H1 (cell line): ENCODE results near the gene LTB4R. TPM values are rescaled to one million over a fixed set of nuclear protein-coding genes. Genes with fewer than 3 reads are reported as not detected.

ENCODE experiments used
- BACH1 ChIP-seq: IDR thresholded peaks from 2 replicates; pipeline ENCODE4 v1.6.1; 2012; ENCODE audit warnings: low read length, improper control_type of control experiment
- BCL11A ChIP-seq, 2 experiments: IDR thresholded peaks; one replicate each; pipeline ENCODE4 v1.6.1; 2011; ENCODE audit warnings: low read depth in 2 of 2, low read length in 2 of 2, mild to moderate bottlenecking in 2 of 2
- CBX5 ChIP-seq: fragments of 300-800, 300-1000 bp; sonication (generic); IDR thresholded peaks from 2 replicates; pipeline ENCODE4 v1.7.1; 2016; ENCODE audit warnings: antibody characterized with exemption, low read length, low read depth
- CEBPB ChIP-seq: IDR thresholded peaks from 2 replicates; pipeline ENCODE4 v1.6.1; 2012; ENCODE audit warnings: low read depth, low read length
- HDAC2 ChIP-seq, 2 experiments: fragments of 300-600 bp in 1 of 2; sonication (generic) in 1 of 2; IDR thresholded peaks; 2 replicates each; pipeline ENCODE4 v1.6.1; 2011 to 2012; ENCODE audit warnings: low read depth in 2 of 2, low read length in 2 of 2, mild to moderate bottlenecking in 2 of 2, moderate library complexity in 2 of 2, borderline replicate concordance in 1 of 2, inconsistent platforms in 1 of 2
- KDM4A ChIP-seq: IDR thresholded peaks from one replicate; pipeline ENCODE4 v1.7.1; 2012; ENCODE audit warnings: low read depth, mild to moderate bottlenecking, moderate library complexity, low read length, inconsistent platforms; ENCODE audit not compliant: severe bottlenecking
- PHF8 ChIP-seq: fragments of 200-600 bp; sonication (generic); conservative IDR thresholded peaks from 2 replicates; pipeline ENCODE4 v1.7.1; 2012; ENCODE audit warnings: low read depth, mild to moderate bottlenecking, inconsistent platforms, low read length, moderate library complexity
- SP1 ChIP-seq: IDR thresholded peaks from 2 replicates; pipeline ENCODE4 v1.6.1; 2011; ENCODE audit warnings: low read depth, low read length
- SP2 ChIP-seq: IDR thresholded peaks from 2 replicates; pipeline ENCODE4 v1.6.1; 2012; ENCODE audit warnings: mild to moderate bottlenecking, low read length, inconsistent platforms
- TEAD4 ChIP-seq: IDR thresholded peaks from 2 replicates; pipeline ENCODE4 v1.6.1; 2012; ENCODE audit warnings: low read depth, low read length, inconsistent platforms, mixed read lengths
- polyA plus RNA-seq, 7 experiments: library from polyadenylated mRNA; depleted of rRNA in 3 of 7; stranded (reverse) in 5 of 7; unstranded in 2 of 7; fragments of >200 nt in 5 of 7; fragments of 200-250 nt in 2 of 7; gene quantifications; 1 replicate in 5 of 7; 2 replicates in 1 of 7; 4 replicates in 1 of 7; pipeline versions ENCODE4 v1.2.1 to v1.2.3, GENCODE V29; 2011 to 2013; ENCODE audit warnings: missing spikeins in 2 of 7, mixed read lengths in 2 of 7
- total RNA-seq: library from RNA; stranded (reverse); fragmentation: NEBNext Ultra II Directional; extraction: Animal tissue kit (Norgen Biotek cat#: 25700); gene quantifications from 2 replicates; pipeline ENCODE4 v1.2.1, GENCODE V29; 2021
- TF ChIP-seq, protein P1 (sequence below): fragments of 300-600 bp; sonication (generic); IDR thresholded peaks from 2 replicates; pipeline ENCODE4 v1.7.1; 2012; ENCODE audit warnings: low read length, moderate library complexity, mild to moderate bottlenecking, inconsistent platforms; ENCODE audit not compliant: insufficient replicate concordance

Gene LTB4R
- total and polyA plus RNA-seq, 2 of the 8 experiments (the other 6 are each of a cell fraction or from before 2014, with no cell fraction given): 4.1 to 6.7 TPM

DNA sequence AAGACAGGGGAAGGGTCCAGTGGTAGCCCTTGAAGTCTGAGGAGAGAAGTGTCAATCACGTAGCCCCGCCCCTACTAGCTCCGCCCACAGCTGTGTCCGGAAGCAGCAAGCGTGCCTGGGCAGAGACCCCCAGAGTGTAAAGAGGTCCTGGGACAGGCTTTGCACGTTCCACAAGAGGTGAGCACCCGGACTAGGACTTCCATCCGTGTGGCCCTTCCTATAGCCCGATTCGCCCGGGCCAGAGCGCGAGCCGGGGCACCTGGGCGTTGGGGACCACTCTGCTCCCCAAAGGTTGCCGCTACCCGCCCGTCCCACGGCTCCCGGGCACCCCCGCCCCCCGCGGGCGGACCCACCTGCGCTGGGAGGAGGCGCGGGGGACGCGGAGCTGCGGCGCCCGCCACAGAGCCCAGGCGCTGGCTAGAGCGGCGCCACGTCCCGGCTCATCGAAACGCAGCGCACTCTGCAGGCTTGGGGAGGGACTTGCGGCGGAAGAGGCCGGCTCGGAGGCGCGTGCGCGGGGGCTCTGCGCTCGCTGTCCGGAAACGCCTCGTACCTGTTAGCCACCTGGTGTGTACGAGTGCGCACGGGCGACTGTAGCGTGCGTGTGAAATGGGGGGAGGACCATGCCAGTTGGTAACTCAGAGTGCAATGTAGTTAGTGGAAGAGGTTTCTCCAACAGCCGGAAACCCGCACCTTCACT is 40.0 kb upstream of the LTB4R start, which contains the start of gene RABGGTA (continued):
- TF ChIP-seq, protein P1, sequence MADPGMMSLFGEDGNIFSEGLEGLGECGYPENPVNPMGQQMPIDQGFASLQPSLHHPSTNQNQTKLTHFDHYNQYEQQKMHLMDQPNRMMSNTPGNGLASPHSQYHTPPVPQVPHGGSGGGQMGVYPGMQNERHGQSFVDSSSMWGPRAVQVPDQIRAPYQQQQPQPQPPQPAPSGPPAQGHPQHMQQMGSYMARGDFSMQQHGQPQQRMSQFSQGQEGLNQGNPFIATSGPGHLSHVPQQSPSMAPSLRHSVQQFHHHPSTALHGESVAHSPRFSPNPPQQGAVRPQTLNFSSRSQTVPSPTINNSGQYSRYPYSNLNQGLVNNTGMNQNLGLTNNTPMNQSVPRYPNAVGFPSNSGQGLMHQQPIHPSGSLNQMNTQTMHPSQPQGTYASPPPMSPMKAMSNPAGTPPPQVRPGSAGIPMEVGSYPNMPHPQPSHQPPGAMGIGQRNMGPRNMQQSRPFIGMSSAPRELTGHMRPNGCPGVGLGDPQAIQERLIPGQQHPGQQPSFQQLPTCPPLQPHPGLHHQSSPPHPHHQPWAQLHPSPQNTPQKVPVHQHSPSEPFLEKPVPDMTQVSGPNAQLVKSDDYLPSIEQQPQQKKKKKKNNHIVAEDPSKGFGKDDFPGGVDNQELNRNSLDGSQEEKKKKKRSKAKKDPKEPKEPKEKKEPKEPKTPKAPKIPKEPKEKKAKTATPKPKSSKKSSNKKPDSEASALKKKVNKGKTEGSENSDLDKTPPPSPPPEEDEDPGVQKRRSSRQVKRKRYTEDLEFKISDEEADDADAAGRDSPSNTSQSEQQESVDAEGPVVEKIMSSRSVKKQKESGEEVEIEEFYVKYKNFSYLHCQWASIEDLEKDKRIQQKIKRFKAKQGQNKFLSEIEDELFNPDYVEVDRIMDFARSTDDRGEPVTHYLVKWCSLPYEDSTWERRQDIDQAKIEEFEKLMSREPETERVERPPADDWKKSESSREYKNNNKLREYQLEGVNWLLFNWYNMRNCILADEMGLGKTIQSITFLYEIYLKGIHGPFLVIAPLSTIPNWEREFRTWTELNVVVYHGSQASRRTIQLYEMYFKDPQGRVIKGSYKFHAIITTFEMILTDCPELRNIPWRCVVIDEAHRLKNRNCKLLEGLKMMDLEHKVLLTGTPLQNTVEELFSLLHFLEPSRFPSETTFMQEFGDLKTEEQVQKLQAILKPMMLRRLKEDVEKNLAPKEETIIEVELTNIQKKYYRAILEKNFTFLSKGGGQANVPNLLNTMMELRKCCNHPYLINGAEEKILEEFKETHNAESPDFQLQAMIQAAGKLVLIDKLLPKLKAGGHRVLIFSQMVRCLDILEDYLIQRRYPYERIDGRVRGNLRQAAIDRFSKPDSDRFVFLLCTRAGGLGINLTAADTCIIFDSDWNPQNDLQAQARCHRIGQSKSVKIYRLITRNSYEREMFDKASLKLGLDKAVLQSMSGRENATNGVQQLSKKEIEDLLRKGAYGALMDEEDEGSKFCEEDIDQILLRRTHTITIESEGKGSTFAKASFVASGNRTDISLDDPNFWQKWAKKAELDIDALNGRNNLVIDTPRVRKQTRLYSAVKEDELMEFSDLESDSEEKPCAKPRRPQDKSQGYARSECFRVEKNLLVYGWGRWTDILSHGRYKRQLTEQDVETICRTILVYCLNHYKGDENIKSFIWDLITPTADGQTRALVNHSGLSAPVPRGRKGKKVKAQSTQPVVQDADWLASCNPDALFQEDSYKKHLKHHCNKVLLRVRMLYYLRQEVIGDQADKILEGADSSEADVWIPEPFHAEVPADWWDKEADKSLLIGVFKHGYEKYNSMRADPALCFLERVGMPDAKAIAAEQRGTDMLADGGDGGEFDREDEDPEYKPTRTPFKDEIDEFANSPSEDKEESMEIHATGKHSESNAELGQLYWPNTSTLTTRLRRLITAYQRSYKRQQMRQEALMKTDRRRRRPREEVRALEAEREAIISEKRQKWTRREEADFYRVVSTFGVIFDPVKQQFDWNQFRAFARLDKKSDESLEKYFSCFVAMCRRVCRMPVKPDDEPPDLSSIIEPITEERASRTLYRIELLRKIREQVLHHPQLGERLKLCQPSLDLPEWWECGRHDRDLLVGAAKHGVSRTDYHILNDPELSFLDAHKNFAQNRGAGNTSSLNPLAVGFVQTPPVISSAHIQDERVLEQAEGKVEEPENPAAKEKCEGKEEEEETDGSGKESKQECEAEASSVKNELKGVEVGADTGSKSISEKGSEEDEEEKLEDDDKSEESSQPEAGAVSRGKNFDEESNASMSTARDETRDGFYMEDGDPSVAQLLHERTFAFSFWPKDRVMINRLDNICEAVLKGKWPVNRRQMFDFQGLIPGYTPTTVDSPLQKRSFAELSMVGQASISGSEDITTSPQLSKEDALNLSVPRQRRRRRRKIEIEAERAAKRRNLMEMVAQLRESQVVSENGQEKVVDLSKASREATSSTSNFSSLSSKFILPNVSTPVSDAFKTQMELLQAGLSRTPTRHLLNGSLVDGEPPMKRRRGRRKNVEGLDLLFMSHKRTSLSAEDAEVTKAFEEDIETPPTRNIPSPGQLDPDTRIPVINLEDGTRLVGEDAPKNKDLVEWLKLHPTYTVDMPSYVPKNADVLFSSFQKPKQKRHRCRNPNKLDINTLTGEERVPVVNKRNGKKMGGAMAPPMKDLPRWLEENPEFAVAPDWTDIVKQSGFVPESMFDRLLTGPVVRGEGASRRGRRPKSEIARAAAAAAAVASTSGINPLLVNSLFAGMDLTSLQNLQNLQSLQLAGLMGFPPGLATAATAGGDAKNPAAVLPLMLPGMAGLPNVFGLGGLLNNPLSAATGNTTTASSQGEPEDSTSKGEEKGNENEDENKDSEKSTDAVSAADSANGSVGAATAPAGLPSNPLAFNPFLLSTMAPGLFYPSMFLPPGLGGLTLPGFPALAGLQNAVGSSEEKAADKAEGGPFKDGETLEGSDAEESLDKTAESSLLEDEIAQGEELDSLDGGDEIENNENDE: no peak
- TF ChIP-seq KDM4A (peak; percentile 69), BCL11A (IDR thresholded peaks at IDR 0.05; ENCODE audit: low read depth in 2 of 2, low read length in 2 of 2) (no peak), HDAC2 (IDR thresholded peaks at IDR 0.05; ENCODE audit: borderline replicate concordance in 1 of 2, low read depth in 2 of 2, low read length in 2 of 2) (peak; percentile 63 to 88; a peak in 3 of 4 replicates), BACH1 (peak; percentile 35; the same call in 1 of the 2 replicates), SP2 (peak; percentile 92), TEAD4 (no peak), CBX5 (no peak), PHF8 (peak; percentile 99), SP1 (no peak), CEBPB (no peak)
